Epithelial cell of umbilical artery (primary cell): ENCODE measurements around the gene TRIP11. TPM values are rescaled to one million over a fixed set of nuclear protein-coding genes. Genes with fewer than 3 reads are reported as not detected.

Experiments used
- total RNA-seq: library from RNA; depleted of rRNA; stranded (reverse); fragments of >200 nt; gene quantifications from 2 replicates; pipeline ENCODE4 v1.2.3, GENCODE V29; 2014

Gene TRIP11
- 19.8 and 22.0 TPM in 2 replicates for total RNA-seq

DNA sequence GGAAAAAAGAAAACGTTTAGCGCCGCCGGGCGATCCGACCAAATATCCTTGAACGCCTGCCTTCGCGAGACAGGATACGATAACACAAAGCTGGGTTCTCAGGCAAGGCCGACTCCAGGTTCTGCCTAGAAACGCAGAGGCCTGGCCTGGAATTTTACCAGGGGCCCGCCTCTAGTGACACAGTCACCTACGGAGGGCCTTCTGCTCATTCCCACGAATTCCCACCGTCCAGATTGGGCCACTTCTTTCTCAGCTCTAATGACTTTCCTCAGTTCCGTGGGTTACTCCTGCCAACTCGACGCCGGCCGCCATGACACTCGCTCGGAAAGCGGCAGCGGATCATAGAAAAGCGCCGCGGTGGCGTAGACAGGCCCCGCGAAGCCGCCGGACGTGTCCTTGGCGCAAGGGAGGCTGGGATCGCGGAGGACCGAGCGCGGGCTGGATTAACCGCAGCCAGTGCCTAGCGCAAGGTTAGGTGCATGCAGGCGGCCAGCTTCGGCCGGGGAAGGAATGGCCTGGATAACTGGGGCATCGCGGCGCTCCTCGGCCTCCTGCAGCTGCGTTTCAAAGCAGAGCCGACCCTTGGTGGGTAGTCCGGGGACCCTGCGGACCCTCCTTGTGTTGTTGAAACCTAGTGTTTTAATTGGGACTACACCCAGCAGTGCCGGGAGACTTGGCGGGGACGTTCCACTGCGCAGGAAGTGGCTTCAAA is at the start of gene TRIP11:
Gene TRIP11, minus strand, starts transcription at position 341 of the 712 bp plus-strand sequence. CDS start 374 bp downstream, outside the sequence.

DNA sequence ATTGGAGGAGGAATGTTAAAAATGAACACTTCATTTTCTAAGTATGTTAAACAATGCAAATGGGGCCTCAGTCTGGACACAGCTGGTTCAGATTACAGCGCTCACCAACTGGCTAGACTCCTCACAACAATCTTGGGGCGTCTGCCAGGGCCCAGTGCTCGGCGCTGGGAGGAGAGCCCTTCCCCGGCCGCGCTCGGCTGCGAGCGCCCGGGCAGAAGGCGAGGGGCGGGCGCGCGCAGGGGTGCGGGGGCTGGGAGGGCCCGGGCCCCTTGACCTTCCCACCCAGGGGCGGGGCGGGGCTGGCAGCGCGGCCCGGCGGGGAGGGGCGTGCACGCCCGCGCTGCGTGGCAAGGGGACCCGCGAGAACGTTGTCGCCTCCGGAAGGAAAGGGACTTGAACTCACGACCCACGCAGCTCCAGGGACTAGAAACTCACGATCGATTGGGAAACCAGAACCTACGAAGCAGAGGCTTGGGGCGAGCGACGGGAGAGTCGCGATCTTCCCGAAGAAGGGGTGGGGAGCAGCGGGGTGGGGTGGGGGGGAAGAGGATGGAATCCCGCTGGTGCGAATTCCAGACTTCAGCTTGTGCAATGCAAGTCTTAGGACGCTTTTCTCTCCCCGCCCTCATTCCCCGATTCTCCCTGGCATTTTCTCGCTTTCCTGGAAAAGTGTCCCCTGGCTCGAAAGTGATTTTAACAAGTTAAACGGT is 92.2 kb downstream of the TRIP11 start, which contains the start of gene FBLN5:
Gene FBLN5, minus strand, starts transcription at position 220 of the 710 bp plus-strand sequence. CDS start 465 bp downstream, outside the sequence.

Other genes starting within 250 kb of the TRIP11 start
- gene TC2N, start 172.5 kb downstream of the TRIP11 start, total RNA-seq, result not detected in 2 replicates
- gene FBLN5, start 92.4 kb downstream of the TRIP11 start, total RNA-seq, result 1.2 and 4.5 TPM in 2 replicates
- 27.6 and 60.6 TPM in 2 replicates for gene ATXN3, start 66.5 kb upstream of the TRIP11 start, total RNA-seq
- gene NDUFB1, start 81.6 kb upstream of the TRIP11 start, total RNA-seq, result 130 and 200 TPM in 2 replicates
- 37.4 and 61.7 TPM in 2 replicates for gene CPSF2, start 81.9 kb upstream of the TRIP11 start, total RNA-seq